Fibroblast of lung (primary cell): ENCODE measurements around the gene IFNA21.
A peak's percentile ranks its signal among the peaks of the same experiment; 100 is the strongest.
"Not testable (repeated sequence)": the region's sequence is repeated elsewhere in the genome, so short reads cannot be mapped to it uniquely, and the experiment has no call there.

Experiments
- CTCF ChIP-seq, 2 donors: IDR thresholded peaks in 1 of 2; conservative IDR thresholded peaks in 1 of 2; 1 replicate in 1 of 2; 2 replicates in 1 of 2; pipeline ENCODE4 v1.5.1; 2011 to 2012; ENCODE audit warnings: low read length in 2 of 2, control low read depth in 1 of 2, inconsistent platforms in 1 of 2, low read depth in 1 of 2, mild to moderate bottlenecking in 1 of 2
- EZH2 ChIP-seq: IDR thresholded peaks from 2 replicates; pipeline ENCODE4 v1.5.1; 2012; ENCODE audit warnings: low read length, control low read depth, mild to moderate bottlenecking; ENCODE audit errors: missing control alignments

GRCh38 chr9:21194867-21195776, 28.7 kb upstream of the IFNA21 start:
- TF ChIP-seq CTCF (conservative IDR thresholded peaks at IDR 0.05 in 1 of 2, IDR thresholded peaks at IDR 0.05 in 1 of 2; ENCODE audit: low read depth in 1 of 2, low read length in 2 of 2): peak; percentile 42 to 56
- not testable (repeated sequence) for TF ChIP-seq EZH2
